ENCODE measurements around the gene SLC27A5. TPM values are rescaled to one million over a fixed set of nuclear protein-coding genes. Genes with fewer than 3 reads are reported as not detected.
A peak's percentile ranks its signal among the peaks of the same experiment; 100 is the strongest.

The SLC27A5 gene
- total and polyA plus RNA-seq, 2 of the 13 experiments (the other 11 are each of a cell fraction or from before 2014, with no cell fraction given), result 30.3 to 40.2 TPM

- TF ChIP-seq ZNF503 (CRISPR knock-in tag; IDR thresholded peaks at IDR 0.05), result no peak
- no peak for TF ChIP-seq DNMT3B (CRISPR knock-in tag; conservative IDR thresholded peaks at IDR 0.05)
- peak; percentile 100 for TF ChIP-seq AKAP8 (CRISPR knock-in tag; IDR thresholded peaks at IDR 0.05)
- TF ChIP-seq ZNF343 (CRISPR knock-in tag; IDR thresholded peaks at IDR 0.05), result no peak
- no peak for TF ChIP-seq SMARCC2 (IDR thresholded peaks at IDR 0.05)
- 0 out of 2 replicates have a peak, but pooled peaks have one; percentile 20 for TF ChIP-seq TRAFD1 (CRISPR knock-in tag; IDR thresholded peaks at IDR 0.05; ENCODE audit: borderline replicate concordance)
- TF ChIP-seq, protein P1, sequence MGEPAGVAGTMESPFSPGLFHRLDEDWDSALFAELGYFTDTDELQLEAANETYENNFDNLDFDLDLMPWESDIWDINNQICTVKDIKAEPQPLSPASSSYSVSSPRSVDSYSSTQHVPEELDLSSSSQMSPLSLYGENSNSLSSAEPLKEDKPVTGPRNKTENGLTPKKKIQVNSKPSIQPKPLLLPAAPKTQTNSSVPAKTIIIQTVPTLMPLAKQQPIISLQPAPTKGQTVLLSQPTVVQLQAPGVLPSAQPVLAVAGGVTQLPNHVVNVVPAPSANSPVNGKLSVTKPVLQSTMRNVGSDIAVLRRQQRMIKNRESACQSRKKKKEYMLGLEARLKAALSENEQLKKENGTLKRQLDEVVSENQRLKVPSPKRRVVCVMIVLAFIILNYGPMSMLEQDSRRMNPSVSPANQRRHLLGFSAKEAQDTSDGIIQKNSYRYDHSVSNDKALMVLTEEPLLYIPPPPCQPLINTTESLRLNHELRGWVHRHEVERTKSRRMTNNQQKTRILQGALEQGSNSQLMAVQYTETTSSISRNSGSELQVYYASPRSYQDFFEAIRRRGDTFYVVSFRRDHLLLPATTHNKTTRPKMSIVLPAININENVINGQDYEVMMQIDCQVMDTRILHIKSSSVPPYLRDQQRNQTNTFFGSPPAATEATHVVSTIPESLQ (CRISPR knock-in tag; conservative IDR thresholded peaks at IDR 0.05), result no peak
- TF ChIP-seq PLRG1 (conservative IDR thresholded peaks at IDR 0.05), result no peak
- peak; percentile 43; the same call in 1 of the 2 replicates for TF ChIP-seq ZNF501 (CRISPR knock-in tag; IDR thresholded peaks at IDR 0.05)
- TF ChIP-seq, protein P2, sequence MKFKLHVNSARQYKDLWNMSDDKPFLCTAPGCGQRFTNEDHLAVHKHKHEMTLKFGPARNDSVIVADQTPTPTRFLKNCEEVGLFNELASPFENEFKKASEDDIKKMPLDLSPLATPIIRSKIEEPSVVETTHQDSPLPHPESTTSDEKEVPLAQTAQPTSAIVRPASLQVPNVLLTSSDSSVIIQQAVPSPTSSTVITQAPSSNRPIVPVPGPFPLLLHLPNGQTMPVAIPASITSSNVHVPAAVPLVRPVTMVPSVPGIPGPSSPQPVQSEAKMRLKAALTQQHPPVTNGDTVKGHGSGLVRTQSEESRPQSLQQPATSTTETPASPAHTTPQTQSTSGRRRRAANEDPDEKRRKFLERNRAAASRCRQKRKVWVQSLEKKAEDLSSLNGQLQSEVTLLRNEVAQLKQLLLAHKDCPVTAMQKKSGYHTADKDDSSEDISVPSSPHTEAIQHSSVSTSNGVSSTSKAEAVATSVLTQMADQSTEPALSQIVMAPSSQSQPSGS (CRISPR knock-in tag; IDR thresholded peaks at IDR 0.05), result no peak
- TF ChIP-seq NONO (IDR thresholded peaks at IDR 0.05), result no peak
- TF ChIP-seq NONO (CRISPR knock-in tag; conservative IDR thresholded peaks at IDR 0.05), result peak; percentile 71
- peak; percentile 77; the same call in 1 of the 2 replicates for TF ChIP-seq SIN3A (IDR thresholded peaks at IDR 0.05; ENCODE audit: borderline replicate concordance, low read depth, low read length)
- no peak for TF ChIP-seq KLF12 (CRISPR knock-in tag; IDR thresholded peaks at IDR 0.05; ENCODE audit: borderline replicate concordance)
- TF ChIP-seq WIZ (CRISPR knock-in tag; IDR thresholded peaks at IDR 0.05), result no peak
- no peak for TF ChIP-seq ZNF775 (CRISPR knock-in tag; IDR thresholded peaks at IDR 0.05; ENCODE audit: borderline replicate concordance)
- TF ChIP-seq ZNF792 (CRISPR knock-in tag; IDR thresholded peaks at IDR 0.05), result no peak
- TF ChIP-seq MIXL1 (CRISPR knock-in tag; IDR thresholded peaks at IDR 0.05), result no peak
- TF ChIP-seq RBM22 (optimal IDR thresholded peaks at IDR 0.05; ENCODE audit: low read length), result no peak
- TF ChIP-seq, protein P3, sequence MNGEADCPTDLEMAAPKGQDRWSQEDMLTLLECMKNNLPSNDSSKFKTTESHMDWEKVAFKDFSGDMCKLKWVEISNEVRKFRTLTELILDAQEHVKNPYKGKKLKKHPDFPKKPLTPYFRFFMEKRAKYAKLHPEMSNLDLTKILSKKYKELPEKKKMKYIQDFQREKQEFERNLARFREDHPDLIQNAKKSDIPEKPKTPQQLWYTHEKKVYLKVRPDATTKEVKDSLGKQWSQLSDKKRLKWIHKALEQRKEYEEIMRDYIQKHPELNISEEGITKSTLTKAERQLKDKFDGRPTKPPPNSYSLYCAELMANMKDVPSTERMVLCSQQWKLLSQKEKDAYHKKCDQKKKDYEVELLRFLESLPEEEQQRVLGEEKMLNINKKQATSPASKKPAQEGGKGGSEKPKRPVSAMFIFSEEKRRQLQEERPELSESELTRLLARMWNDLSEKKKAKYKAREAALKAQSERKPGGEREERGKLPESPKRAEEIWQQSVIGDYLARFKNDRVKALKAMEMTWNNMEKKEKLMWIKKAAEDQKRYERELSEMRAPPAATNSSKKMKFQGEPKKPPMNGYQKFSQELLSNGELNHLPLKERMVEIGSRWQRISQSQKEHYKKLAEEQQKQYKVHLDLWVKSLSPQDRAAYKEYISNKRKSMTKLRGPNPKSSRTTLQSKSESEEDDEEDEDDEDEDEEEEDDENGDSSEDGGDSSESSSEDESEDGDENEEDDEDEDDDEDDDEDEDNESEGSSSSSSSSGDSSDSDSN (CRISPR knock-in tag; IDR thresholded peaks at IDR 0.05), result peak; percentile 68
- TF ChIP-seq PAF1 (CRISPR knock-in tag; IDR thresholded peaks at IDR 0.05), result no peak
These were observed 42.9 kb upstream of the SLC27A5 start, which contains the start of gene CHMP2A (continued) for GRCh38 chr19:58554494-58555368.

All from HepG2 (cell line).